Measurements from ENCODE around the gene KIAA1549.

GRCh38 chr7:138882249-138882648, 98.9 kb downstream of the KIAA1549 start:
- TF ChIP-seq PHF8 (IDR thresholded peaks at IDR 0.05; ENCODE audit: borderline replicate concordance, low read depth) (no peak), EP300 (IDR thresholded peaks at IDR 0.05) (no peak), E2F6 (IDR thresholded peaks at IDR 0.05; ENCODE audit: borderline replicate concordance, low read depth) (no peak), CTCF (IDR thresholded peaks at IDR 0.05) (no peak), ZFP36 (IDR thresholded peaks at IDR 0.05; ENCODE audit: borderline replicate concordance, partially characterized antibody) (no peak), MAX (IDR thresholded peaks at IDR 0.05) (no peak), REST (IDR thresholded peaks at IDR 0.05) (no peak), POLR2A (IDR thresholded peaks at IDR 0.05; ENCODE audit: low read length) (no peak), CHD2 (IDR thresholded peaks at IDR 0.05; ENCODE audit: low read length, partially characterized antibody) (no peak), RNF2 (IDR thresholded peaks at IDR 0.05; ENCODE audit: borderline replicate concordance, low read depth) (no peak), POLR2AphosphoS2 (conservative IDR thresholded peaks at IDR 0.05; ENCODE audit: low read length) (no peak), EHMT2 (IDR thresholded peaks at IDR 0.05; ENCODE audit: low read depth) (no peak)
